HG02943 (cell line): ENCODE results near the gene PTPN14.

Experiments used
- ATAC-seq: cut with Tn5 transposase; IDR thresholded peaks from one replicate; pipeline ENCODE4 v1.9.1; 2021; ENCODE audit warnings: mild to moderate bottlenecking, low read depth, moderate library complexity; ENCODE audit not compliant: unreplicated experiment

Gene PTPN14

DNA sequence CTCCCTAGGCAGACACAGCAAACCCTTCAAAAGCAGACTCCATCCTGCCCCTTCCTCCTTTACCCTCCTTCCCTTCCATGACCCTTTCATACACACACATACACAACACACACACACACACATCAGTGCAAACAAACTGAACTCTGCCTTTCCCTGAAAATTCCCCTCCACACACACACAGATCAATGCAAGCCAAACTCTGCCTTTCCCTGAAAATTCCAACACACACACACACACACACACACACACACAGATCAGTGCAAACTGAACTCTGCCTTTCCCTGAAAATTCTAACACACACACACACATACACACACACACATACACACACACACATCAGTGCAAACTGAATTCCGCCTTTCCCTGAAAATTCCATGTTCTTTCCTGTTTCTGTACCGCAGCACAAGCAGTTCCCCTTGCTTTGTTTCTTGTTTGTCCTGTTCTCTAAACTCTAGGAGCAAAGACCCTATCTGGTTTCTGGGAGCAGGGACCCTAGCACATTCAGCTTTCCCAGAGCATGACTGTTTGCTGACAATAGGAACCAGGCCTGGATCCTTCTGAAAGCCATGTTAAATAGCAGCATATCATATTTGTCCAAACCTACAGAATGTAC, 91.0 kb downstream of the PTPN14 start:
- ATAC-seq = no peak

DNA sequence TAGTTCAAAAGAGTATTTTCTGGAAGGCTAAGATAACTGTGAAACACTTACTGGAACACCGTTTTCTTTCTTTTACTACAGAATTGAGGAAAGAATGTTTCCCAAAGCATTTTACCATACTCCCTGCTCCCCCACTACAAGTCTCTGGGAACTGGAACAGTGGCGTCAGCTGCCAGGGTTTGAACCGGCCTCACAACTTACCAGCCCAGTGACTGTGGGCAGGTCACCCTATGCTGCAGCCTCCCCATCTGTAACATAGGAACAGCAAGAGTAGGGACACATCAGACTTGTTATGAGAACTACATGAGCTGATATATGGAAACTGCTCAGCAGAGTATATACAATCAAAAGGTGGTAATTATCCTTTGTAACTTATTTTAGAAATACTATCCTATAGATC, 91.5 kb downstream of the PTPN14 start:
- no peak for ATAC-seq

DNA sequence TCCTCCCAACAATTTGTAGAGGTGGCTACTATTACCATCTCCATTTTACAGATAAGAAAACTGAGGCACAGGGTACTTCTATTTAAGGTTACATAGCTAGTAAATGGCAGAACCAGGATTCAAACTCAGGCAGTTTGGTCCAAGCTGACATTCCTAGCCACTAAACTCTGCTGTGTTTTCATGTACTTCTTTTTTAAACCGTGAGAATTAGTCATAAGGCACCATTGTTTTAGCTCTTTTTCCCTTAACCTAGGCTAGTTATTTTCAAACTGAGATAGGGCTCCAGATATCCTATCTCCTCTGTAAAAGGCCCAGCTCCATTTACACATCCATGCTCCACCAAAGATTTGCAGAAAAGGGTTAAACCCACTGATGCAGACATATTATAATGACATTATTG, 92.9 kb downstream of the PTPN14 start:
- no peak for ATAC-seq

DNA sequence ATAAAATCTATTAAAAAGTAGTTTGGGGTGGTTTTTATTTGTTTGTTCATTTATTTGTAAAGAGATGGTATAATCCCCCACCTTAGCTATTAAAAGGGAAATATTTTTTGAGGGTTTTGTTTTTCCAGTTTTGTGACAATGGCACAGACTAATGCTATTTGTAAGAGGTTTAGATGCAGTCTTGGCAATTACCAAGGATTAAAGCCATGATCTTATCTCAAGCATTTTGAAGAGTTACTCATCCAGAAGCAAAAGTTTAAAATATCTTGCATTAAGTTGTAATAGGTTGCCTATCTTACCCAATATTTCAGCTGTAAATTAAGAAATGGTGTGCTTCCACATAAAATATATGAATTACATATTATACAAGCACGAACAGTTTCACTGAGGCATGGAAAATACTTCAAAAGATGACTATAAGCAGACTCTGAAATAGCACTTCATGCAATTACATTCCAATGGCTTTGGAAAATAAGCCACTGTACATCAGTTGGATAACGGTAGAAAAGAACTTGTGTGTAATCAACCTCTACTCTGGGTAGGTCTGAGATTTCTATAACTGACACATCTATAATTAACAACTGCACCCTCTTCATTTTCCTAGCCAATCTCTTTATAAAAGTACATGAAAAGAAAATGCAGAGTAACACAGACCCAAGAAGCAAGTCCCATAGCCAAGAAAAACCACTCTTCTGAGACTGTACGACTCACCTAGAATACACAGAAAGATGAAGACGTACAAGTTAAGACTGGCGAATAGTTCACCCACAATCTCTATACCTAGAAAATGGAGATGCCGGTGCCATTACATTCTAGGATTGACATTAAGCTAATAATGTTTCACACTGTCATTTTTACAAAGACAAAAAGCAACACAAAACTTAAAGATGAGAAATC, 95.2 kb downstream of the PTPN14 start:
- no peak for ATAC-seq

DNA sequence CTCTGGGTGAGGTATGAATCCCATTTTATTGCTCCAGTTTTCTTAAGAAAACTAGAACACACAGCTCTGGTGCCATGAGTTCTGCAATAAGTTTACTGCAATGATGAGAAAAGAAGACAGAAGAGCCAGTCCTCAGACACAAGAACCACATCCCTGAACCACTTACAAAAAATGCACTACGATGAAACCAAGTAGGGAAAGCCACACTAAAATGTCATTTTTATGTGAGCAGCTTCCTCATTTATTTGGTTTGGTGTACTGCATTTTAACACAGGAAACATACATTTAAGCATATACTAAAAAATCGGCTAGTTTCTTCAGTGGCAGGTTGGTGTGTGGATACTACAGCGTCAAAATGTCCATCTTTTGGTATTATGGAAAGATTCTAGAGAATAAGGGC, 95.9 kb downstream of the PTPN14 start:
- ATAC-seq = no peak

DNA sequence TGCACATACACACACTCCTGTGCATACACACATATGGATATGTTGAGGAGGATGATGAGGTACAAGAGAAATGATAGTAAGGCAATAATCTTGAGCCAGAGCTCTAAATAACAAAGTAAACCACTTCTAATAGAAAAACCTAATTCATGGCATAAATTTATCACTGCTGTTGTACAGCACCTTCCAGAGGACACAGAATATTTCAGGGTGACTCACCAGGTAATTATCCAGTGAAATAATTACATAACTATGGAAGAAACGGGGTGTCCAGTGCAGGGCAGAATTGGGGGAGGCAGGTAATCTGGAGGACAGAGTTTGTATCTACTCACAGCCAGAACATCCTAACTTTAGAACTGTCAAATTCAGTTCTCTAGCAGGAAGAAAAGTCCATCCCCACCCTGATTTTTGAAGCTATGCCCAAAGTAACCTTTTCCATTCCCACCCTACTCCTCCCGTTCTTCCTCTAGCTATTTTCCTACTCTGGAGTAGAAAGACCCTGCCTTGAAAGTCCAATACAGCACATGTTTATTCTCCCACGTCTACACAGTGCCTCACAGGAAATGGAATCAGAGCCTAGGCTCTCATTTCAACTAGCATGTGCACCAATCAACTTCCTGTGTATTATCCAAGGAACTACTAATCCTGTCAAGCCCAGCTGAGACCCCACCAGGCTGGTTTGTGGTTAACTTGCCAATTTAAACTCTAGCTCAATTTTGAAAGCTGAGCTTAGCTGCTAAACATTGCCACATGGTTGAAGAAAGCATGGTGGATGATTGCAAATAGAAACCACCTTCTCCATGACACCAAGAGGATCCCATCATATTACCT, 96.6 kb downstream of the PTPN14 start:
- no peak for ATAC-seq

DNA sequence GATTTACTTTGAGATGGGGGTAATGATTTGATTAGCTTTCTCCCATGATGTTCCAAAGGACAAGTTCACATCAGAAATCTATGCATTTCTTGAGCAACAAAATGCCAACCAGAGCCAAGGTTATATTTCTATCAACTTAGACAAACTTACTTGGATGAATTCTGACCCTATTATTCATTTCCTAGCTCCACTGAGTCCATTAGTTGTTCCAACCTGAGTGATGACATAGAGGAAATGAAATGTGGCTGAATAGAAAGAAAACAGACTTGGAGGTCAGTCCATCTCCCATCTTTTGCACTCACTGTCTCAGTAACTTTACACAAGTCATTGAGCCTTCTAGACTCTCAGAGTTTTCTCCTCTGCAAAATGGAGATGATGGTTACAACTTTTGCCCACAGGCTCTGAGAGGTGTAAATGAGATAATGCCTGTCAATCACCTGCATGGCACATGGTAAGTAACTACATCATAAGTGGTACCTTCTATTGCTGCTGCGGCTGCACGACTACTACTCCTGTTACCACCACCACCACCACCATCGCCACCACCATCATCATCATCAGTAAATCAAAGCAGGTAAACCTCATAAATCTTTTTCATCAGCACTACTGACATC, 98.2 kb downstream of the PTPN14 start:
- ATAC-seq = no peak

DNA sequence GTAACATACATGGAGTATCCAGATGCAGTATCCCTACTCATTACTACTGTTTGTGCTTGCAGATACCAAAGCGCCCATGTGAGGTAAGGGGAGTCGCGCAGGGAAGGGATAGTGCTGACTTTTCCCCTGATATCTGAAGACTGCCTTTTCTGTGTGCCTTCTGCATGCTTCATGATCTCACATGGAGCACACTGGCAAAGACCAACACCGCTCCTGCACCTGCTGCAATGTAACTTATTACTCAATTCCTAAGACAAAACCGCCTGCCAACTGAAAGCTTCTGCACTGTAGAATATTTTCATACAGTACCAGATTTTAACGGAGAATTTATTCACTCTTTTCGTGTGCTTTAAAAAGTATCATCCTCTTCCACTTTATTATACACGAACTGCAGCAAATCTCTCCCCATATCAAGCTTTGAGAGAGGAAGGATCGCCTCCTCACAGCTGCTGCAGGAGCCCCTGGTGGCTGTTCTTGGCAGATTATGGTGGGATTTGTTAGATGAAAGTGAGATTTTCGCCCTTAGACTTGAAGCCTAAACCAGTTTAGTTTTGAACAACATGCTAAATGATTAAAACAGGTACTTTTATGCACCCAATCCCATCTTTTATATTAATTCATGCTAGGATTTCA, 99.1 kb downstream of the PTPN14 start:
- ATAC-seq = no peak

DNA sequence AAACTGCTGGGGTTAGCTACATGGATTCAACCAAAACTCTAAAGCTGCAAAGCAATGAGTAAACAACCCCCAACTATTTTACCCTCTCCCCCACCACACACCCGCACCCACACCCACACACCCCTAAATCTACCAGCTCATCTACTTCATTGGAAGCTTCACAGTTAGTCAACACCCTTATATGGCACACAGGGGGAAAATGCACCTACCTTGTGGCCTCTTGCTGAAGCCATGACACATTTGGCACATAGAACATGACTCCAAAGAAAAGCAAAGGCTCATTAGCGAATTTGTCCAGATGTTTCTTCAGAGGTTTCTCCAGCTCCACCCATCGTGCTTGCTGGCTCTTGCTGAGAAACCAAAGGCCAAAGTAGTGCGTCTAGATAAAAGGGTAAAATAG, 99.8 kb downstream of the PTPN14 start:
- ATAC-seq = no peak

DNA sequence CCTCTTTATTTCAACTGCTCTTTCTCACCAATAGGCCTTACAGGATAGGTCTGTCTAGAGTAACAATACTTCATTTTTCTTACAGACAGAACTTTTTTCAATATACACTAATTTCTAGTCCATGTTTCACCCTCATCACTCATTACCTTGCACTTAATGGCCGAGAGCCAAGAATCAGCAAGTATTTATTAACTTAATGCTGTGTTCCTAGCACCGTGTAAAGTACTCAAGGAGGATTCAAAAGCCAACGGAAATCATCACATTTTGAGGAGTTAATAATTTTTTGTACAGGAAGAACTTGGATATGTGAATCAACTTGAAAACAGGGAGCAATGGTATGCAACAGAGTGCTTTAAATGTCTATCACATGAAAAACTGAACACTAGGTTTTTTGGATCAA, 102.0 kb downstream of the PTPN14 start:
- no peak for ATAC-seq

DNA sequence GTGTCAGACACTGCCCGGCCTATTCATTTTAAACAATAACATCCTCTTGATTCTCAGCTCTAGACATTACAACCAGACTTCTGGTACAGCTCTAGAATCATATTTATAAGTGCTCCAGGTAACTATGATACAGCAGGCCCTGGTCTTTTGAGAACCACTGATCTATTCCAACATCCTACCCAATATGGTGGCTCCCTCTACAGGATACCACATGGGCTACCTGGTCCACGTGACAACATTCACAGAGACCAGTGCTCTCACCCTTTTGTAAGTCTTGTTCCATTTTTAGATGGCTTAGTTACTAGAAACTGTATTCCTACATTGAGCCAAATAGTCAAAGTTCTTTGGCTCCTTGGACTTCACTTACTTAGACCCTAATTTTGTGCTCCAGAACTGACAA, 102.9 kb downstream of the PTPN14 start:
- no peak for ATAC-seq

DNA sequence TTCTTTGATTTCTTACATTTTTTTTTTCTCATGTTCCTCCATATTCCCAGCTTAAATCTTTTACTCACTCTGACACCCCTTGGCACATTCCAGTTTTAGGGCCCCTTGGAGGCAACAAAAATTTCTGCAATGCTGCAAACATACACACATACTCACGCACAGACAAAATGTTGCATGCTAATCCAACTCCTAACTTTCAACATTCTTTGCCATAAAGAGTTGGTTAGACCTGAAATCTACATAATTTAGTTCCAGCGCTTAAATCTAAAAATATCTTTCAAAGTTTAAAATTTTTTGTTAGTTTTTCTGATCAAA, 103.9 kb downstream of the PTPN14 start:
- ATAC-seq = no peak

DNA sequence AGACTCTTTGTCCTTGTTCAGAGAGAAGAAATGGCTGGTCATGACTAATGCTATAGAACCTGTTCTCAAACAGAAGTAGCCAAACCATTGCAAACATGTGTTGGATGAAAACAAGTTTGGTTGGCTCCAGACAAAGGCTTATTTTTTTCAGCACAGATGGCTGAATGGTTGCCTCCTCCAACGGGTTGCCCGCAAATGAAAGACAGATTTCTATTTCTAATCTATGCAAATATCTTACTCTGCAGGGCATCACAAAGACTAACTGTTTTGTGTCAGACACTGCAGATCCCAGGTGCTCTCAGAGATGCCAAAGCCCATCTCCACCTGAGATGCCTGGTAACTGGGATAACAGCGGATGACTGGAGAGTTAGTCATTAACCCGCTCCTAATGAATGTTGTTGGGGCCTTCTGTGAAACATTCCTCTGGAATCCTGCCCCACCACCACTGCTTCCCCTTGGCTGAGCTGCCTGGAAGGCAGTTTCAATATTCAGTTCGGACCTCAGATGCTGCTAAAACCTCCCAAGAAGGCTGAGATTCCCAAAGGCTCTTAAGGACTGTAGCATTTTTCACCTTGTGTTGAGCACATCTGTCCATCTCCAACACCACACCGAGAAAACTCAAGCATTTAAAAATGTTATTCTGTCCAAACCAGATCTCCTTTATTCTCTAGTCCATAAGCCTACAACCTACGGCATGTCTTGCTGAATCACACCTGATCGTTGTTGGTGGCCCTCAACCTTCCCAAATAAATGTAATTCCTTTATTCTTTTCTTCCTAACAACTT, 104.4 kb downstream of the PTPN14 start:
- ATAC-seq = no peak

DNA sequence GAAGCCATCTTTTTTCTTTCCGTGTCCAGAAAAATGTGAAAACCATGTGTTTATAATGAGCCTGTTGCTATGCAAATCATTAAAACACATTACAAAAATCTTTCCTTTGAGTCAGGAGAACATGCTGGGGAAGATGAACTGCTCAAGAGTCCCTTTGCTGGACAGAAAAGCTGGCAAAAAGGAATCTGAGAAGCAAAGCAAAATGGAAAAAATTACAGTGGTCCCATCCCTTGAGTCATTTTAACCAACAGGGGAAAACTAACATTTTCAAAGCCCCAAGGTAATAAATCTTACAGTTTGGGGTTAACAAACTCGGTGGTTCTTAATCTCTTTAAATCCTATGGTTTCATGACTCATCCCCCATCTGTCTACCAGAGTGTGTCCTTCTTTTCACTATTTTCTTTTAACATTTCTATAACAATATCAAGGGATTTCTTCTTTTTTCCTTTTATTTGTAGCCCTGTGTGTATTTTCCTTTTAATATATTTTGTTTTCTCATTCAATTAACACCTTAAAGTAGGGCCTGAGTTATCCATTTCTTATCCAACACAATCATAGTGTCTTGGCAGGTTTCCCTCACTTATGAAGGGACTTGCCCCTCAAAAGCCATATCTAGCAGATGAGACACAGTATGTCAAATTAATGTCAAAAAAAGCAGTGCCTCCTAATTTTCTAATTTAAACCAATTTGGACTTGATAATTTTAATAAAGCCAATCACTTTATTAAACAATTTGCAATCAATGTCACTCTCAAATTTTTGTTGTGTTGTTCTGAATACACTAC, 105.4 kb downstream of the PTPN14 start:
- ATAC-seq = no peak

DNA sequence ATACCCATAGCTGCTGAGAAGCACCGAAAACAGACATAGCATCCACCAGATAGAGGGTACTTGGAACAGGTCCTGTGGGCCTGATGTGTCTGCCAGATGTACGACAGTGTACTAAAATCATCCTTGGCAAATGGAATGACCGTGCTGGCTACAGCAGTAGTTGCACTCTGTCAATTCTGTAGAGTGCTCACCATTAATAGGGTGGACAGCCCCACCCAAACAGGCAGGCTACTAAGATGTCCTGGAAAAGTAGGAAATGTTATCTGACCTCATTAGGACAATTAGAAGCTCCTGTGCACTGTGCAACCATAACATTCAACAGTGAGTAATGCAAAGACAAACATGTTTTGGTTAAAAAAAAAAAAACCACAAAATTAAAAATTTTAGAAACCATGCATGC, 106.2 kb downstream of the PTPN14 start:
- no peak for ATAC-seq

DNA sequence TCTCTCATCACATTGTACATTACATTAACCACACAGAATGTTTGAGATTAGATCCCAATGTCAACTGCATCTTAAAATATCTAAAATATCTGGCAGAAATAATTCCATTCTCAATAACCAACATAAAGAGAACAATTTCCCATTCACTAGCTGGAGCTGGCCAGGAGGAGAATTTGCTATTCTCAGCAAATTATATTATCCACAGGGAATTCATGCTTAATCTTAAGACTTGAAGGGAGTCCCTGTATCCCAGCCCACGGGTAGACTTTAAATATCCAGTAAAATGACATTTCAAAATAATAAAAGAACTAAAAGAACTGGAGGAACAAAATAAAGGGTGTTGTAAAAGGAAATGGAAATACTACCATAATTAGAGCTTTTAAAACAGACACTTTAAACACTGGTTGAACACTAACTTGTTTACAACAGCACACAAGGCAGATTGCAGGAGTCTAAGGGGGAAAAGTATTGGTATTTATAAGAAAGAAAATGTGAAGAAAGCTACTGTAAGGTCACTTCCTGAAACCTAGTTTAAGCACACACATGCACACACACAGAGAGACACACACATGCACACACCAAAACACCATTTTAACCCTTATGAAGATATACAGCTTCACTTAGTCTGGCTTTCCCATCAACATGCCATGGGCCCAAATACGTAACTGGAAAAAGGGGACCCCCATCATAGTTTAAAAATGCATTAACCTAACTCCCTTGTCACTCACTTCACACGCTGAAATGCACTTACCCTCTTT, 107.0 kb downstream of the PTPN14 start:
- ATAC-seq = no peak

DNA sequence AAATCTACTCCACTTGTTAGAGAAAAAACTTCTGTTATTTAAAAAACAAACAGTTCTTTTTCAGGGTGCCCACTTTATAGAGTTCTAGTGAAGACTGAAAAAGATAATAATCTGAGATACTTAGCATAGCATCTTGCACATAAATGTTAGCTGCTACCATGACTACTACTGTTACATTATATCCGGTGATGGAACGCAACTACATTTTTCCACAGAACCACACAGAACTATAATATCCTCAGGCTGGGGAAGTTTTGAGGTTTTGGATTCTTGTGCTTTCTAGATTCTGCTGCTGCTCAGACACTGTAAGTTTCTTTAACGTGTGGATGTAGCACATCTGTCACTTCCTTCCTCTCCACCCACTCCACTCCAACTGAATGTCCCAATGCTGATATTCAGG, 110.3 kb downstream of the PTPN14 start:
- no peak for ATAC-seq

DNA sequence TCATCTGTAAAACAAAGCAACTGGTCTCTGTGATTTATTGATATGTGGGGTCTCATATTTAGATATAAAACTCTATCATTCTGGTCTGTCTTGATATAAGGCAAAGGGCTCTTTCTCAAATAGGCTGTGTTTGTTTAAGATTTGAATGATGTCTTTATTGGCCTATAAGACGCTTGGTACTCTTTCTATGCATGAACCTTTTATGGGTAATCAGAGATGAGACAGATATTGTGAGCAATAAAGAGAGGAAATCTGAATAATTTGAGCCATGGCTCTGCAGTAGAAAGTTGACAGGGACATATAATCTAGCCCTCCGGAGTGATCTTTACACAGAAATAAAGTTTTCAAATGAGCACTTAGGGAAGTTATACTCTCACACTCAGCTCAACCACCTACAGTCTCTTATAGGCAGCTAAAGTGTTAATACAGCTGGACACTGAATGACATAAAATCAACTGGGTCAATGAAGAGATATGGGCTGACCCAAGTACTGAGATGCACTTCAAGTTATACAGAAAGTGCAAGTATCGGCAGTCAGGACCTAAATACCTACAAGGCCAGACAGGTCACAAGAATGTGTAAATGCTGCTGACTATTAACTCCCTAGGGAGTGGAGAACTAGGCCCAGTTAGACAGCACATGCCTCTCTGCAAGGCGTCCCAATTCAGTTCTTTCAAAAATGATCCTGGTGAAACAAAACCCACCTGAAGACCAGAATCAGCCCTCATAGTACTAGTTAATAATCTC, 111.0 kb downstream of the PTPN14 start:
- ATAC-seq = no peak
